ENCODE data around the gene FAM136A. TPM values are rescaled to one million over a fixed set of nuclear protein-coding genes. Genes with fewer than 3 reads are reported as not detected.
"Not testable (repeated sequence)": the region's sequence is repeated elsewhere in the genome, so short reads cannot be mapped to it uniquely, and the experiment has no call there.

FAM136A gene
- total RNA-seq, 3 donors from 2014 or later, result 107 to 140 (median 117) TPM

DNA sequence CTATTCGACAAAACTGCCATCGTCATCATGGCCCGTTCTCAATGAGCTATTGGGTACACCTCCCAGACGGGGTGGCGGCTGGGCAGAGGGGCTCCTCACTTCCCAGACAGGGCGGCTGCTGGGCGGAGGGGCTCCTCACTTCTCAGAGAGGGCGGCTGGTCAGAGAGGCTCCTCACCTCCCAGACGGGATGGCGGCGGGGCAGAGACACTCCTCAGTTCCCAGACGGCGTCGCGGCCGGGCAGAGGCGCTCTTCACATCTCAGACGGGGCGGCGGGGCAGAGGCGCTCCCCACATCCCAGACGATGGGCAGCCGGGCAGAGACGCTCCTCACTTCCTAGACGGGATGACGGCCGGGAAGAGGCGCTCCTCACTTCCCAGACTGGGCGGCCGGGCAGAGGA lies 34.9 kb downstream of the FAM136A start:
- not testable (repeated sequence) for ATAC-seq; H3K4me1 Mint-ChIP-seq (ENCODE audit: low read depth); DNase-seq; H3K27me3 Mint-ChIP-seq (ENCODE audit: low read depth); H3K9me3 Mint-ChIP-seq; H3K4me3 Mint-ChIP-seq
- peaks cover 27% of the 10 kb centered on the region for H3K36me3 Mint-ChIP-seq (ENCODE audit: insufficient read depth)

DNA sequence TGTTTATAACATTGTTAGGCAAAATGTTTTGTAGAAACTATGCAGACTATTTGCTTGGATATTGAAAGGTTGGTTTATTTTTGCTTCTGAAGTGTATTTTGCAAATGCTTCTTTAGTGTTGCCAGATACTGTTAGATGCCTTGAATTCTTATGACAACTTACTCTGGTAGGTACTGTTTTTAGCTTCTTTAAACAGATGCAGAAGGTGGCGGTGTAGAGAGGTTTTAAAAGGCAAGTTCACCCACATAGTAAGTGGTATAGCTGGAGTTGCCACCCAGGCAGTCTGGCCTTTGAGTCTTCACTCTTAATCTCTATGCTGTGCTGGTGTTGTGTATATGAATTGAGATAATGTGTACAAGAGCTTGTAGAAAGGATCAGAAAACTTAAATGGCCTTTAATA lies 40.4 kb downstream of the FAM136A start:
- Mint-ChIP-seq H3K4me1 (ENCODE audit: low read depth) (peaks cover 34% of the 10 kb centered on the region), H3K27me3 (ENCODE audit: low read depth) (no peaks in the 10 kb centered on the region), H3K9me3 (no peaks in the 10 kb centered on the region), H3K36me3 (ENCODE audit: insufficient read depth) (peaks cover 19% of the 10 kb centered on the region), H3K4me3 (no peak overlapping the region)
- DNase-seq (no peak), ATAC-seq (no peak)

DNA sequence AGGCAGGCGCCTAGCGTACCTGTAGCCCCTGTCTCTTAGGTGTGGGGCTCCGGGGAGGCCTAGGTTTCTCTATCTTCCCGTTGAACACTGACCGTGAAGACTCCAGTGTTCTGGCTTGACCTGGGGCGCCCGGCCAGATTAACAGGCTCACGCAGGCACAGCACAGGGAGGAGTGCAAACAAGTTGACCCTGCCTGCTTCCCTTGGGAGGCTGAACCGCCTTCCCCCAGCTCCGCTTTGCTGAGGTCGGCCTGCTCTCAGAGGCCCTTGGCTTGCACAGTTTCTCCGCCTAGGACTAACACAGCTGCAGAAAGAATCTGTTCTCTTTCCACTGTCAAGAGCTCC lies 43.4 kb downstream of the FAM136A start:
- DNase-seq (no peak), ATAC-seq (no peak)
- Mint-ChIP-seq H3K9me3 (no peaks in the 10 kb centered on the region), H3K27me3 (ENCODE audit: low read depth) (no peaks in the 10 kb centered on the region), H3K36me3 (ENCODE audit: insufficient read depth) (peaks cover 8% of the 10 kb centered on the region), H3K4me1 (ENCODE audit: low read depth) (peaks cover 28% of the 10 kb centered on the region), H3K4me3 (peak overlapping the region; percentile 85)

DNA sequence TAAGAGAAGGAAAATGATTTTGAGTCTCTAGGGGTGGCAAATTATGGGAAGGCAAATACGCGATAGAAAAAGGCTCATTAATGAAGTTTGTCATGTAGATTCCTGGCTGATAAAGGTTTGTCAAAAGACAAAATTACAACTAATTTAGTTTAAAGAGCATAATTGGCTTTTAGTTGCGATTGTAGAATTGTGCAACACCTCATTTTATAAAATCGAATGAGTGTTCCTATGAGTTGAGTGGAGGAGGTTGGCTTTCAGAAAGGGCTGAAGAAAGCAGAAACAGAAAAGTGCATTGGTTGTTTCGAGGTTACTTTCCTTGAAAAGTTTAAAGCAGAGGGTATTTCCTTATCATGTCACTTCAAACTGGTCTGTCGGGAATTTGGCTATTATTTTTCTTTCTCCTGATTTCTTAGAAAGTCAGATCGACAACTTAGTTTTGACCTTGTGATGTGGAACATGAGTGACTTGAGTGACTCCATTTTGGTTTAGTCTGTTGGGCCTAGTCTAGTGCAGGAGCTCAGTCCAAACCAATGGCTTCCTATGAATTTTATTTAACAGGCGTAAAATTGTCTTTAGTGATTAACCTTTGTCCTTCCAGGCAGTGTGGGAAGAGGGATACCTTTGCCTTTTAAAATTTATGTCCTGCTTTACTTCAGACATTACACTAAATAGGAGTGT lies 46.1 kb downstream of the FAM136A start:
- no peaks in the 10 kb centered on the region for H3K36me3 Mint-ChIP-seq (ENCODE audit: insufficient read depth)

DNA sequence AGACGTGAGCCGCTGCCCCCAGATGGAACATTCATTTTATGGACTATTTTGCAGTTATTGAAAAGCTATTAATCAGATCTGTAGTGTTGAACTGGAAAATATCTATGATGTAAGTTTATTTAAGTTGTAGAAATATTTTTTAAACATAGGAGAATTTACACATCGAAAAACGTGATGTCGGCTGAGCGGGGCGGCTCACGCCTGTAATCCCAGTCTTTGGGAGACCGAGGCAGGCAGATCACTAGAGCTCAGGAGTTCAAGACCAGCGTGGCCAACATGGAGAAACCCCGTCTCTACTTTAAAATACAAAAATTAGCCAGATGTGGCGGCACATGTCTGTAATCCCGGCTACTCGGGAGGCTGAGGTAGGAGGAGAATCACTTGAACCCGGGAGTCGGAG lies 51.4 kb downstream of the FAM136A start:
- no peaks in the 10 kb centered on the region for H3K9me3 Mint-ChIP-seq
- H3K4me3 Mint-ChIP-seq, result no peak overlapping the region
- peaks cover 16% of the 10 kb centered on the region for H3K4me1 Mint-ChIP-seq (ENCODE audit: low read depth)
- ATAC-seq, result no peak
- H3K27me3 Mint-ChIP-seq (ENCODE audit: low read depth), result no peaks in the 10 kb centered on the region
- no peak for DNase-seq
- no peaks in the 10 kb centered on the region for H3K36me3 Mint-ChIP-seq (ENCODE audit: insufficient read depth)

More for the DNA sequence above, 46.1 kb downstream of the FAM136A start:
- H3K4me1 Mint-ChIP-seq (ENCODE audit: low read depth), result peaks cover 19% of the 10 kb centered on the region
- no peaks in the 10 kb centered on the region for H3K27me3 Mint-ChIP-seq (ENCODE audit: low read depth)
- ATAC-seq, result no peak
- H3K9me3 Mint-ChIP-seq, result no peaks in the 10 kb centered on the region
- no peak overlapping the region for H3K4me3 Mint-ChIP-seq
- DNase-seq, result no peak

DNA sequence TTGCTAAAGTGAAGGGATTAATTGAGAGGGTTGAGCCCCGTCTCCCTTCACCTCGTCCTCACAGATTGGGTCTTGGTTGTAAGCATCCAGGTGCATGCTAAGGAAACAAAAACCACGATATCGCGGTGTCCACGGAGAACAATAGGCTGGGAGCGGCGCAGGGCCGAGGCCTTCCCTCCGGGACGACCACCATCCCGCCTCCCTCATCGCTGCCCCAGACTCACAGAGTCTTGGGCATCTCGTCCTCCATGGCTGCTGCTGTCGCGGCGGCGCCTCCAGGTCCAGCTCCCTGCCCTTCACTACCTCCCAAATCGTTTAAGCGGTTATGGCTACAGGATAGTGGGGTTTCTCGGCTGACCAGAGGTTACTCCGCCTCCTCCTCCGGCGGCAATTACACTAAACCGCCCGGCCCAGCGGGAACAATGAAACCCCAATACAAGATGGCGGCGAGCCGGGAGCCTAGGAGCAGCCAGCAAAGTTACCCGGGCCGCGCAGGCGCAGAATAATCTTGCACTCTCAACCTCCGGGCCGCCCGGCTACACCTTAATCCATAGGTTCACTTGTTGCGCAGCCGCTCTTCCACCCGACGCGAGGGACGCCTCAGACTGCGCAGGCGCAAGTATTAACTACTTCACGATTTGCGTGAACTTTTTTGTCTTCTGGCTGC lies 53.6 kb downstream of the FAM136A start, which contains the start of gene TIA1:
TSS of gene TIA1 (minus strand) at position 448 of the 667 bp plus-strand sequence. CDS start at position 250, 198 bp downstream.
- H3K27me3 Mint-ChIP-seq (ENCODE audit: low read depth), result no peaks in the 10 kb centered on the region
- H3K9me3 Mint-ChIP-seq, result no peaks in the 10 kb centered on the region
- H3K4me3 Mint-ChIP-seq, result peak within 1 kb of the TSS; percentile 94
- peaks cover 4% of the 10 kb centered on the region for H3K36me3 Mint-ChIP-seq (ENCODE audit: insufficient read depth)
- ATAC-seq (peak; percentile 97 to 99), DNase-seq (peak; percentile 97)
- peaks cover 34% of the 10 kb centered on the region for H3K4me1 Mint-ChIP-seq (ENCODE audit: low read depth)

DNA sequence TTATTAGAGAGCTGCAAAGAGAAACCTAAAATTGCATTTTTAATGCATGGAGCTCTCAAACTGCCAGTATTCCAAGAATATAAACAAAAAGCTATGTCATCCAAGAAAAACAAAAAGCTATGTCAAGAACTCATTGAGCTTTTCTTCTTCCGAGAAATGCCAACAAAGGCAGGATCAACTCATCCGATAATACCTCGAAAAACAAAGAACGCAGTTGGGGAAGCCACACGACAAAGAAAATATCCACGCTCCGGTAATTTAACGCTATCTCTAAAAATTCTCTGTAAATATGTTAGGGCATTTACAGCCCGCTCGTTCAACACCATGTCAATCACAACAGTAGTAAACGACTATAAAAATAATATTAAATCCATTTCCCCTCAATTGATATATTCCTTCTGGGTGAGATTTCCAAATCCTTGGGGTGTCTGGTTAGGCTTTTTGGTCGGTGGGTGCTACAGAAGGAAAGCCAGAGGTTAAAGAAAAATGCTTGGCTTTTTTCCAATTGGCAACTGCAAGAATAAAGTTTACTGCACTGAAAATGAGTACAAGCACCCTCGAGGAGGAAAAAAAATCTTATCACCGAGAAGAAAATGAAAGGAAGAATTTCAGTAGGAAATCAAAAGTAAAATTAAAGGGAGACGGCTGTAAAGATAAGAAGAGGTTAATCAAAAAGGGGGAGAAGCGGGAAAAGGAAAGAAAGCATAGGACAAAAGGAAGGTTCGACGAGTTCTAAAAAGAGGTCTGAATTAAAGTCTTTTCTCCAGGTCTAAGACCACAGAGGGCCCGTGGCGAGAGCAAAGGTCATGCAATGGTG lies 54.3 kb downstream of the FAM136A start:
- Mint-ChIP-seq H3K36me3 (ENCODE audit: insufficient read depth) (peaks cover 4% of the 10 kb centered on the region), H3K9me3 (no peaks in the 10 kb centered on the region), H3K4me1 (ENCODE audit: low read depth) (peaks cover 39% of the 10 kb centered on the region), H3K4me3 (peak overlapping the region; percentile 94), H3K27me3 (ENCODE audit: low read depth) (no peaks in the 10 kb centered on the region)
- DNase-seq (no peak), ATAC-seq (no peak)

Other genes with a start within 250 kb of the FAM136A start
- gene PCBP1, start 214.6 kb downstream of the FAM136A start, total RNA-seq, result 100 to 1,000 TPM; 427 to 493 (median 462) TPM
- 10 to 100 TPM; 16.7 to 20.1 (median 18.5) TPM for gene C2orf42, start 111.0 kb downstream of the FAM136A start, total RNA-seq
- gene TIA1, start 53.4 kb downstream of the FAM136A start, total RNA-seq, result 100 to 1,000 TPM in 1 of 3 donors, 10 to 100 TPM in 2; 94.4 to 104 (median 99.8) TPM
- 10 to 100 TPM in 1 of 3 donors, 1 to 10 TPM in 2; 7.5 to 11.6 (median 8.1) TPM for gene PCYOX1, start 43.9 kb downstream of the FAM136A start, total RNA-seq
- 100 to 1,000 TPM; 427 to 446 (median 435) TPM for gene SNRPG, start 8.3 kb downstream of the FAM136A start, total RNA-seq